HepG2 (cell line): ENCODE measurements around the gene GLB1L. TPM values are rescaled to one million over a fixed set of nuclear protein-coding genes. Genes with fewer than 3 reads are reported as not detected.

Source experiments
- CBX2 ChIP-seq, 2 experiments: fragments of 200-600 bp in 1 of 2; sonication (generic); formaldehyde crosslinking in 1 of 2; IDR thresholded peaks; 2 replicates each; pipeline versions ENCODE4 v1.7.0 to v1.8.1; 2018 to 2022; ENCODE audit warnings: low read depth in 2 of 2, low read length in 1 of 2, mild to moderate bottlenecking in 1 of 2, missing genetic modification reagents in 1 of 2
- CC2D1A ChIP-seq: sonication (generic); formaldehyde crosslinking; IDR thresholded peaks from 2 replicates; pipeline ENCODE4 v1.8.1; 2023; ENCODE audit warnings: mild to moderate bottlenecking, missing genetic modification reagents
- CERS6 ChIP-seq: sonication (generic); formaldehyde crosslinking; IDR thresholded peaks from 2 replicates; pipeline ENCODE4 v1.5.0; 2020; ENCODE audit warnings: missing genetic modification reagents
- GATAD1 ChIP-seq: IDR thresholded peaks from 2 replicates; pipeline ENCODE4 v1.6.1; 2016; ENCODE audit warnings: missing genetic modification reagents, missing compliant biosample characterization
- KDM4B ChIP-seq: sonication (generic); formaldehyde crosslinking; IDR thresholded peaks from 2 replicates; pipeline ENCODE4 v1.4.0; 2020; ENCODE audit warnings: missing genetic modification reagents
- MAZ ChIP-seq, 2 experiments: sonication (generic) in 1 of 2; formaldehyde crosslinking in 1 of 2; IDR thresholded peaks; 2 replicates each; pipeline versions ENCODE4 v1.5.0 to v1.6.1; 2012 to 2020; ENCODE audit warnings: low read depth in 2 of 2, mild to moderate bottlenecking in 2 of 2, borderline replicate concordance in 1 of 2, improper control_type of control experiment in 1 of 2, low read length in 1 of 2, missing genetic modification reagents in 1 of 2, moderate library complexity in 1 of 2
- PBX3 ChIP-seq: sonication (generic); formaldehyde crosslinking; IDR thresholded peaks from 2 replicates; pipeline ENCODE4 v1.8.1; 2023; ENCODE audit warnings: missing genetic modification reagents, inconsistent platforms, borderline replicate concordance
- RARG ChIP-seq: sonication (generic); formaldehyde crosslinking; IDR thresholded peaks from 2 replicates; pipeline ENCODE4 v1.4.0; 2020; ENCODE audit warnings: low read depth, mild to moderate bottlenecking, missing genetic modification reagents
- SKI ChIP-seq: fragments of 450-650 bp; IDR thresholded peaks from one replicate; pipeline ENCODE4 v1.6.1; 2018; ENCODE audit warnings: mild to moderate bottlenecking; ENCODE audit not compliant: partially characterized antibody
- TBX2 ChIP-seq: sonication (generic); formaldehyde crosslinking; IDR thresholded peaks from 2 replicates; pipeline ENCODE4 v1.5.0; 2020; ENCODE audit warnings: missing genetic modification reagents, mild to moderate bottlenecking, borderline replicate concordance
- TCF7L2 ChIP-seq: IDR thresholded peaks from 2 replicates; pipeline ENCODE4 v1.6.1; 2011; ENCODE audit warnings: mild to moderate bottlenecking, low read depth, low read length, moderate library complexity
- ZBTB21 ChIP-seq: sonication (generic); formaldehyde crosslinking; IDR thresholded peaks from 2 replicates; pipeline ENCODE4 v1.4.0; 2020; ENCODE audit warnings: missing genetic modification reagents
- ZBTB38 ChIP-seq: sonication (generic); formaldehyde crosslinking; IDR thresholded peaks from 2 replicates; pipeline ENCODE4 v1.5.1; 2020; ENCODE audit warnings: mild to moderate bottlenecking, missing genetic modification reagents
- ZFP82 ChIP-seq: sonication (generic); formaldehyde crosslinking; IDR thresholded peaks from 2 replicates; pipeline ENCODE4 v1.5.1; 2020; ENCODE audit warnings: mild to moderate bottlenecking, missing genetic modification reagents, borderline replicate concordance
- ZNF235 ChIP-seq: sonication (generic); formaldehyde crosslinking; IDR thresholded peaks from 2 replicates; pipeline ENCODE4 v1.8.1; 2023; ENCODE audit warnings: mild to moderate bottlenecking, missing genetic modification reagents, borderline replicate concordance
- ZNF33B ChIP-seq: sonication (generic); formaldehyde crosslinking; IDR thresholded peaks from 2 replicates; pipeline ENCODE4 v1.5.1; 2020; ENCODE audit warnings: mild to moderate bottlenecking, missing genetic modification reagents
- ZNF44 ChIP-seq: sonication (generic); formaldehyde crosslinking; IDR thresholded peaks from 2 replicates; pipeline ENCODE4 v1.5.1; 2020; ENCODE audit warnings: mild to moderate bottlenecking, missing genetic modification reagents
- ZNF441 ChIP-seq: sonication (generic); formaldehyde crosslinking; IDR thresholded peaks from 2 replicates; pipeline ENCODE4 v1.7.0; 2021; ENCODE audit warnings: missing genetic modification reagents, borderline replicate concordance
- ZNF543 ChIP-seq: sonication (generic); formaldehyde crosslinking; IDR thresholded peaks from 2 replicates; pipeline ENCODE4 v1.4.0; 2020; ENCODE audit warnings: mild to moderate bottlenecking, missing genetic modification reagents
- ZNF552 ChIP-seq: sonication (generic); formaldehyde crosslinking; IDR thresholded peaks from 2 replicates; pipeline ENCODE4 v1.9.0; 2022; ENCODE audit warnings: missing genetic modification reagents, mild to moderate bottlenecking, borderline replicate concordance
- ZNF605 ChIP-seq: sonication (generic); formaldehyde crosslinking; IDR thresholded peaks from 2 replicates; pipeline ENCODE4 v1.8.0; 2022; ENCODE audit warnings: mild to moderate bottlenecking, missing genetic modification reagents
- ZNF775 ChIP-seq: sonication (generic); formaldehyde crosslinking; IDR thresholded peaks from 2 replicates; pipeline ENCODE4 v1.4.0; 2020; ENCODE audit warnings: missing genetic modification reagents, mild to moderate bottlenecking, moderate library complexity, borderline replicate concordance
- polyA plus RNA-seq, 8 experiments: library from polyadenylated mRNA; depleted of rRNA in 3 of 8; stranded (reverse) in 7 of 8; unstranded in 1 of 8; fragments of >200 nt; fragmentation: Illumina TruSeq in 4 of 8; extraction: Trizol in 4 of 8; gene quantifications; 2 replicates each; pipeline versions ENCODE4 v1.2.1 to v1.2.3, GENCODE V29; 2011 to 2016; ENCODE audit warnings: low read depth in 4 of 8, missing spikeins in 1 of 8, mixed read lengths in 1 of 8; ENCODE audit not compliant: insufficient read depth in 1 of 8
- total RNA-seq, 5 experiments: library from RNA; depleted of rRNA; stranded (reverse); fragments of >200 nt; fragmentation: Illumina TruSeq; extraction: Trizol; gene quantifications; 2 replicates each; pipeline ENCODE4 v1.2.3, GENCODE V29; 2016; ENCODE audit warnings: low read depth in 1 of 5
- TF ChIP-seq, protein P1 (sequence below): sonication (generic); formaldehyde crosslinking; IDR thresholded peaks from 2 replicates; pipeline ENCODE4 v1.4.0; 2020; ENCODE audit warnings: mild to moderate bottlenecking, missing genetic modification reagents
- TF ChIP-seq, protein P2 (sequence below): sonication (generic); formaldehyde crosslinking; IDR thresholded peaks from 2 replicates; pipeline ENCODE4 v1.8.0; 2022; ENCODE audit warnings: mild to moderate bottlenecking, missing genetic modification reagents, moderate library complexity

Gene GLB1L
- total and polyA plus RNA-seq, 2 of the 13 experiments (the other 11 are each of a cell fraction or from before 2014, with no cell fraction given), result 6.8 to 7.3 TPM

GRCh38 chr2:219229305-219230058 is 15.8 kb downstream of the GLB1L start, which contains the start of the genes ANKZF1 and ATG9A (continued):
- TF ChIP-seq ZFP82 (CRISPR knock-in tag), result peak; percentile 91; the same call in 1 of the 2 replicates
- TF ChIP-seq ZNF33B (CRISPR knock-in tag), result peak; percentile 79; the same call in 1 of the 2 replicates
- TF ChIP-seq ZNF605 (CRISPR knock-in tag), result peak; percentile 95
- peak; percentile 77 for TF ChIP-seq TBX2 (CRISPR knock-in tag)
- TF ChIP-seq GATAD1 (CRISPR knock-in tag), result peak; percentile 95
- TF ChIP-seq ZNF235 (CRISPR knock-in tag), result no peak
- no peak for TF ChIP-seq TCF7L2
- TF ChIP-seq, protein P1, sequence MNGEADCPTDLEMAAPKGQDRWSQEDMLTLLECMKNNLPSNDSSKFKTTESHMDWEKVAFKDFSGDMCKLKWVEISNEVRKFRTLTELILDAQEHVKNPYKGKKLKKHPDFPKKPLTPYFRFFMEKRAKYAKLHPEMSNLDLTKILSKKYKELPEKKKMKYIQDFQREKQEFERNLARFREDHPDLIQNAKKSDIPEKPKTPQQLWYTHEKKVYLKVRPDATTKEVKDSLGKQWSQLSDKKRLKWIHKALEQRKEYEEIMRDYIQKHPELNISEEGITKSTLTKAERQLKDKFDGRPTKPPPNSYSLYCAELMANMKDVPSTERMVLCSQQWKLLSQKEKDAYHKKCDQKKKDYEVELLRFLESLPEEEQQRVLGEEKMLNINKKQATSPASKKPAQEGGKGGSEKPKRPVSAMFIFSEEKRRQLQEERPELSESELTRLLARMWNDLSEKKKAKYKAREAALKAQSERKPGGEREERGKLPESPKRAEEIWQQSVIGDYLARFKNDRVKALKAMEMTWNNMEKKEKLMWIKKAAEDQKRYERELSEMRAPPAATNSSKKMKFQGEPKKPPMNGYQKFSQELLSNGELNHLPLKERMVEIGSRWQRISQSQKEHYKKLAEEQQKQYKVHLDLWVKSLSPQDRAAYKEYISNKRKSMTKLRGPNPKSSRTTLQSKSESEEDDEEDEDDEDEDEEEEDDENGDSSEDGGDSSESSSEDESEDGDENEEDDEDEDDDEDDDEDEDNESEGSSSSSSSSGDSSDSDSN (CRISPR knock-in tag), result peak; percentile 33
- TF ChIP-seq, protein P2, sequence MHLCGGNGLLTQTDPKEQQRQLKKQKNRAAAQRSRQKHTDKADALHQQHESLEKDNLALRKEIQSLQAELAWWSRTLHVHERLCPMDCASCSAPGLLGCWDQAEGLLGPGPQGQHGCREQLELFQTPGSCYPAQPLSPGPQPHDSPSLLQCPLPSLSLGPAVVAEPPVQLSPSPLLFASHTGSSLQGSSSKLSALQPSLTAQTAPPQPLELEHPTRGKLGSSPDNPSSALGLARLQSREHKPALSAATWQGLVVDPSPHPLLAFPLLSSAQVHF (CRISPR knock-in tag), result 0 out of 2 replicates have a peak, but pooled peaks have one; percentile 37
- TF ChIP-seq ZNF775, result no peak
- TF ChIP-seq ZNF552, result no peak
- TF ChIP-seq KDM4B (CRISPR knock-in tag), result no peak; the same call in 1 of the 2 replicates
- peak; percentile 94 for TF ChIP-seq ZNF44 (CRISPR knock-in tag)
- TF ChIP-seq CC2D1A, result no peak
- peak; percentile 88 for TF ChIP-seq ZNF441 (CRISPR knock-in tag)
- TF ChIP-seq PBX3 (CRISPR knock-in tag), result peak; percentile 96; the same call in 1 of the 2 replicates
- TF ChIP-seq CBX2 (IDR thresholded peaks at IDR 0.05; ENCODE audit: low read depth, low read length), result no peak
- no peak for TF ChIP-seq CBX2 (CRISPR knock-in tag; IDR thresholded peaks at IDR 0.05; ENCODE audit: low read depth)
- peak; percentile 87 for TF ChIP-seq SKI
- TF ChIP-seq MAZ (IDR thresholded peaks at IDR 0.05; ENCODE audit: borderline replicate concordance, low read depth, low read length), result peak; percentile 41; the same call in 1 of the 2 replicates
- peak; percentile 80 for TF ChIP-seq MAZ (CRISPR knock-in tag; IDR thresholded peaks at IDR 0.05; ENCODE audit: low read depth)
- no peak for TF ChIP-seq RARG (CRISPR knock-in tag)
- TF ChIP-seq ZBTB21 (CRISPR knock-in tag), result no peak
- TF ChIP-seq ZBTB38 (CRISPR knock-in tag), result peak; percentile 12; the same call in 1 of the 2 replicates
- TF ChIP-seq CERS6 (CRISPR knock-in tag), result no peak
- no peak; the same call in 1 of the 2 replicates for TF ChIP-seq ZNF543 (CRISPR knock-in tag)
